Esophagus (tissue), 2 donors: Measurements from ENCODE around the gene TMEM63B. TPM values are rescaled to one million over a fixed set of nuclear protein-coding genes. Genes with fewer than 3 reads are reported as not detected.
"Not testable (repeated sequence)": the region's sequence is repeated elsewhere in the genome, so short reads cannot be mapped to it uniquely, and the experiment has no call there.

Experiments
- H3K27ac ChIP-seq, 2 donors: one replicate each; pipeline ENCODE4 v1.5.1; 2013; ENCODE audit warnings: low read depth in 2 of 2, mild to moderate bottlenecking in 2 of 2, inconsistent platforms in 1 of 2, low read length in 1 of 2, moderate library complexity in 1 of 2
- H3K27me3 ChIP-seq, 2 donors: one replicate each; pipeline ENCODE4 v1.6.1; 2013; ENCODE audit warnings: low read length in 2 of 2, control low read depth in 1 of 2, mild to moderate bottlenecking in 1 of 2; ENCODE audit not compliant: insufficient read depth in 2 of 2, control insufficient read depth in 1 of 2
- H3K36me3 ChIP-seq, 2 donors: one replicate each; pipeline ENCODE4 v1.6.1; 2013; ENCODE audit warnings: low read length in 1 of 2; ENCODE audit not compliant: control insufficient read depth in 2 of 2, insufficient read depth in 2 of 2
- H3K4me1 ChIP-seq, 2 donors: one replicate each; pipeline ENCODE4 v1.6.1; 2013; ENCODE audit warnings: low read length in 1 of 2; ENCODE audit not compliant: control insufficient read depth in 2 of 2, insufficient read depth in 2 of 2
- H3K4me3 ChIP-seq, 2 donors: one replicate each; pipeline ENCODE4 v1.5.1; 2013; ENCODE audit warnings: low read length in 2 of 2, mild to moderate bottlenecking in 2 of 2, low read depth in 1 of 2, moderate library complexity in 1 of 2
- H3K9me3 ChIP-seq, 2 donors: one replicate each; pipeline ENCODE4 v1.6.1; 2013; ENCODE audit warnings: mild to moderate bottlenecking in 2 of 2, low read depth in 1 of 2, low read length in 1 of 2, moderate library complexity in 1 of 2; ENCODE audit not compliant: control insufficient read depth in 2 of 2, insufficient read depth in 1 of 2
- WGBS, 2 donors: extraction: QIAGEN DNeasy Blood & Tissue Kit; methylation state at CpG; one replicate each; pipeline ENCODE4 v1.1.7; 2013; 5-methylcytosine and 5-hydroxymethylcytosine counted together
- polyA plus RNA-seq, 2 donors: library from polyadenylated mRNA; stranded (reverse); fragments of 200-250 nt; gene quantifications; one replicate each; pipeline ENCODE4 v1.2.3, GENCODE V29; 2013
- donor health status: healthy with polysubstance abuse.
- donor health status: Bipolar disorder and iron deficiency.

Gene TMEM63B
- polyA plus RNA-seq, 2 donors = 21.6 to 37.9 TPM

GRCh38 chr6:44193307-44193910, 66.1 kb downstream of the TMEM63B start:
- no peak overlapping the region for H3K4me3 ChIP-seq
- no peak overlapping the region for H3K27ac ChIP-seq
- whole genome bisulfite sequencing, 2 donors = 81 to 84% methylated on average over 8 of the region's 8 CpGs
- no peaks in the 10 kb centered on the region for H3K36me3 ChIP-seq
- H3K9me3 ChIP-seq = no peaks in the 10 kb centered on the region
- no peaks in the 10 kb centered on the region for H3K27me3 ChIP-seq
- H3K4me1 ChIP-seq = no peaks in the 10 kb centered on the region

GRCh38 chr6:44194326-44194725, 67.0 kb downstream of the TMEM63B start:
- Histone ChIP-seq H3K9me3 (no peaks in the 10 kb centered on the region), H3K36me3 (no peaks in the 10 kb centered on the region), H3K4me3 (no peak overlapping the region), H3K27me3 (no peaks in the 10 kb centered on the region), H3K4me1 (no peaks in the 10 kb centered on the region), H3K27ac (no peak overlapping the region)
- 81 to 94% methylated on average over 5 of the region's 5 CpGs for WGBS, 2 donors

GRCh38 chr6:44196351-44196750, 69.0 kb downstream of the TMEM63B start:
- not testable (repeated sequence) for H3K4me1 ChIP-seq, H3K36me3 ChIP-seq, H3K9me3 ChIP-seq, H3K4me3 ChIP-seq, H3K27me3 ChIP-seq, H3K27ac ChIP-seq
- WGBS, 2 donors = 90 to 92% methylated on average over 11 of the region's 11 CpGs

GRCh38 chr6:44198684-44199083, 71.3 kb downstream of the TMEM63B start:
- Histone ChIP-seq H3K9me3 (no peaks in the 10 kb centered on the region), H3K4me1 (peaks cover 0 to 14% of the 10 kb centered on the region in 2 donors), H3K36me3 (no peaks in the 10 kb centered on the region), H3K4me3 (no peak overlapping the region), H3K27ac (no peak overlapping the region), H3K27me3 (no peaks in the 10 kb centered on the region)
- 58 to 73% methylated on average over 3 of the region's 3 CpGs for WGBS, 2 donors

- 92 to 93% methylated on average over 4 of the region's 4 CpGs for WGBS, 2 donors
- Histone ChIP-seq H3K27me3 (no peaks in the 10 kb centered on the region), H3K36me3 (no peaks in the 10 kb centered on the region), H3K9me3 (no peaks in the 10 kb centered on the region), H3K27ac (no peak overlapping the region), H3K4me3 (no peak overlapping the region), H3K4me1 (peaks cover 0 to 14% of the 10 kb centered on the region in 2 donors)
Observed at GRCh38 chr6:44199883-44200282, 72.5 kb downstream of the TMEM63B start.

- peaks cover 0 to 14% of the 10 kb centered on the region in 2 donors for H3K4me1 ChIP-seq
- no peaks in the 10 kb centered on the region for H3K36me3 ChIP-seq
- H3K27me3 ChIP-seq = no peaks in the 10 kb centered on the region
- peak overlapping the region; percentile 81 to 85 for H3K27ac ChIP-seq
- WGBS, 2 donors = 59 to 61% methylated on average over 3 of the region's 3 CpGs
- no peak overlapping the region for H3K4me3 ChIP-seq
- H3K9me3 ChIP-seq = no peaks in the 10 kb centered on the region
Observed at GRCh38 chr6:44201200-44201599, 73.8 kb downstream of the TMEM63B start.

- Histone ChIP-seq H3K4me3 (no peak overlapping the region), H3K4me1 (peaks cover 0 to 14% of the 10 kb centered on the region in 2 donors), H3K36me3 (no peaks in the 10 kb centered on the region), H3K27me3 (no peaks in the 10 kb centered on the region), H3K9me3 (no peaks in the 10 kb centered on the region), H3K27ac (peak overlapping the region; percentile 81 to 85)
- WGBS, 2 donors = 46 to 75% methylated on average over 11 of the region's 11 CpGs
Observed at GRCh38 chr6:44201638-44202303, 74.4 kb downstream of the TMEM63B start.

GRCh38 chr6:44202332-44202971, 75.1 kb downstream of the TMEM63B start:
- 56 to 86% methylated on average over 4 of the region's 4 CpGs for WGBS, 2 donors
- Histone ChIP-seq H3K36me3 (no peaks in the 10 kb centered on the region), H3K9me3 (no peaks in the 10 kb centered on the region), H3K27me3 (no peaks in the 10 kb centered on the region), H3K27ac (peak overlapping the region; percentile 81 to 85), H3K4me3 (no peak overlapping the region), H3K4me1 (peaks cover 0 to 14% of the 10 kb centered on the region in 2 donors)

- Histone ChIP-seq H3K9me3 (no peaks in the 10 kb centered on the region), H3K36me3 (no peaks in the 10 kb centered on the region), H3K27me3 (no peaks in the 10 kb centered on the region), H3K4me3 (no peak overlapping the region), H3K27ac (no peak overlapping the region), H3K4me1 (peaks cover 0 to 14% of the 10 kb centered on the region in 2 donors)
- 72 to 84% methylated on average over 11 of the region's 11 CpGs for WGBS, 2 donors
Observed at GRCh38 chr6:44202972-44203750, 75.8 kb downstream of the TMEM63B start.
